AG09319 (cell line): ENCODE data around the gene MGST1.
A peak's percentile ranks its signal among the peaks of the same experiment; 100 is the strongest.
"Not testable (repeated sequence)": the region's sequence is repeated elsewhere in the genome, so short reads cannot be mapped to it uniquely, and the experiment has no call there.

Experiments
- DNase-seq: peaks from one replicate; pipeline ENCODE4 v3.0.0-alpha.2; 2010; ENCODE audit warnings: low read depth; ENCODE audit errors: extremely low read depth
- CTCF ChIP-seq: IDR thresholded peaks from 2 replicates; pipeline ENCODE4 v1.5.1; 2011; ENCODE audit warnings: low read depth, mild to moderate bottlenecking, inconsistent platforms, low read length, moderate library complexity

Gene MGST1

GRCh38 chr12:16369156-16369555, 21.7 kb downstream of the MGST1 start:
- no peak for DNase-seq
- TF ChIP-seq CTCF: no peak

GRCh38 chr12:16370096-16370495, 22.7 kb downstream of the MGST1 start:
- TF ChIP-seq CTCF: no peak
- DNase-seq: no peak

- not testable (repeated sequence) for DNase-seq
Observed at GRCh38 chr12:16382652-16383312, 35.3 kb downstream of the MGST1 start.

- TF ChIP-seq CTCF: no peak
- no peak for DNase-seq
Observed at GRCh38 chr12:16384732-16385131, 37.3 kb downstream of the MGST1 start.

- TF ChIP-seq CTCF: peak; percentile 60
- peak; percentile 37 for DNase-seq
Observed at GRCh38 chr12:16385782-16386646, 38.6 kb downstream of the MGST1 start.

GRCh38 chr12:16387919-16388318, 40.5 kb downstream of the MGST1 start:
- no peak for DNase-seq
- TF ChIP-seq CTCF: no peak

- DNase-seq: peak; percentile 18
- TF ChIP-seq CTCF: no peak
Observed at GRCh38 chr12:16389594-16389993, 42.1 kb downstream of the MGST1 start.
